ENCODE data around the gene TMEM143. TPM values are rescaled to one million over a fixed set of nuclear protein-coding genes. Genes with fewer than 3 reads are reported as not detected.

The TMEM143 gene
- total RNA-seq, 1 experiment from 2014 or later, result 24.8 TPM

- Histone ChIP-seq H4K20me1 (ENCODE audit: insufficient read depth) (peaks cover 3% of the 10 kb centered on the region), H3K4me2 (no peak overlapping the region), H3K36me3 (ENCODE audit: low read depth) (no peaks in the 10 kb centered on the region), H3K4me1 (replicated peaks; ENCODE audit: insufficient read depth) (peaks cover 16% of the 10 kb centered on the region), H3K27ac (no peak overlapping the region), H3K4me3 (no peak overlapping the region), H3K9me2 (ENCODE audit: insufficient read depth) (no peaks in the 10 kb centered on the region), H2AFZ (no peak overlapping the region), H3K79me2 (ENCODE audit: low read depth) (peaks cover 32% of the 10 kb centered on the region), H3F3A (ENCODE audit: insufficient read depth, low read depth) (peaks cover 46% of the 10 kb centered on the region), H3K27me3 (ENCODE audit: insufficient read depth, low read depth) (peaks cover 11% of the 10 kb centered on the region), H3K9me3 (ENCODE audit: insufficient read depth, low read depth) (no peaks in the 10 kb centered on the region)
- ChIA-PET POLR2A (ENCODE audit: unreplicated experiment) (no interaction called here), CTCF (interaction anchor here (0.6 kb wide), 1 partner anchor 63 kb away, joined by 9 read pairs; no protein-coding TSS in a partner anchor)
- intact Hi-C loops (cut with micrococcal nuclease; ENCODE audit: unreplicated experiment), result loop anchor here (5.0 kb wide), 1 partner anchor 72 kb away; the partner anchor contains the start of gene CYTH2
- BruUV-seq (replicated peaks), result no TSS peak
- DNase-seq, result no peak
- no peak for TF ChIP-seq EZH2 (IDR thresholded peaks at IDR 0.05; ENCODE audit: low read depth)
- TF ChIP-seq, protein P1, sequence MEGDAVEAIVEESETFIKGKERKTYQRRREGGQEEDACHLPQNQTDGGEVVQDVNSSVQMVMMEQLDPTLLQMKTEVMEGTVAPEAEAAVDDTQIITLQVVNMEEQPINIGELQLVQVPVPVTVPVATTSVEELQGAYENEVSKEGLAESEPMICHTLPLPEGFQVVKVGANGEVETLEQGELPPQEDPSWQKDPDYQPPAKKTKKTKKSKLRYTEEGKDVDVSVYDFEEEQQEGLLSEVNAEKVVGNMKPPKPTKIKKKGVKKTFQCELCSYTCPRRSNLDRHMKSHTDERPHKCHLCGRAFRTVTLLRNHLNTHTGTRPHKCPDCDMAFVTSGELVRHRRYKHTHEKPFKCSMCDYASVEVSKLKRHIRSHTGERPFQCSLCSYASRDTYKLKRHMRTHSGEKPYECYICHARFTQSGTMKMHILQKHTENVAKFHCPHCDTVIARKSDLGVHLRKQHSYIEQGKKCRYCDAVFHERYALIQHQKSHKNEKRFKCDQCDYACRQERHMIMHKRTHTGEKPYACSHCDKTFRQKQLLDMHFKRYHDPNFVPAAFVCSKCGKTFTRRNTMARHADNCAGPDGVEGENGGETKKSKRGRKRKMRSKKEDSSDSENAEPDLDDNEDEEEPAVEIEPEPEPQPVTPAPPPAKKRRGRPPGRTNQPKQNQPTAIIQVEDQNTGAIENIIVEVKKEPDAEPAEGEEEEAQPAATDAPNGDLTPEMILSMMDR (conservative IDR thresholded peaks at IDR 0.05), result no peak
Measured at GRCh38 chr19:48395170-48395455, 31.4 kb upstream of the TMEM143 start.

DNA sequence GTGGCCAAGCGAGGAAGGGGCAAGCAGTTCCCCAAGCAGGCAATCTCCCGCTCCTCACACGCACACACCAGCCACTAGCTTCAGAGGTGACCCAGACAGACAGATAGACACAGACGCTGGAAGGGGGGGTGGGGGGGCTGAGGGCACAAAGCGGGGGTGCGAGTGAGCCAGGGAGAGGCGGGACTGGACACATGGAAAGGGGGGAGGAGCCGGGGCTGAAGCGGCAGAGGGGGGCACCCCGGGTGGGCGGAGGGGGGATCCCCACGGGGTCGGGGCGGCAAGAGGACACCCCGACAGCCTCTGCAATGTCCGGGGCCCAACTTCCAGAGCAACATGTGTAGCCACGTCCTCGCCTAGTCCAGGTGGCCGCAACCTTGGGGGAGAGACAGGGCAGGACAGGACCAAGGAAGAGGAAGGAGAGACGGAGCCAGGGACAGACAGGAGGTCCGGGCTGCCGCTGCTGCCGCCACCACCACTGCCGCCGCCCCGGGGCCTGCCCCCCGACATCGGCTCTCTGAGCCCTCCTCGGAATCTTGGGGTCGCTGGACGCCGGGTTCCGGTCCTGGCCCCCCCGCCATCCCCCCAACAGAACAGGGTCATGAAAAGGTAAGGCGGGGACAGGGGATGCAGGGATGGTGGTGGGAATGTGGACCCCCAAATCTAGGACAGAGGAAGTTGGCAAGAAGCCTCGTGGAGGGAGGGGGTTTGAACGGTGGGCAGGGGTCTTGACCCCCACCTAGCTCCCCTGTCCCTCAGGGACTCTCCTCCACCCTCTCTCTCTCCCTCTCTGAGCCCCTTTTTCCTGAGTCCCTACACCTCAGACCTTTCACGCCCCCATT, 30.8 kb upstream of the TMEM143 start:
- BruUV-seq (replicated peaks), result no TSS peak
- H3K79me2 ChIP-seq (ENCODE audit: low read depth), result peaks cover 31% of the 10 kb centered on the region
- no peak overlapping the region for H3K27ac ChIP-seq
- H3K27me3 ChIP-seq (ENCODE audit: insufficient read depth, low read depth), result peaks cover 11% of the 10 kb centered on the region
- no peaks in the 10 kb centered on the region for H4K20me1 ChIP-seq (ENCODE audit: insufficient read depth)
- intact Hi-C loops (cut with micrococcal nuclease; ENCODE audit: unreplicated experiment), result loop anchor here (5.0 kb wide), 2 partner anchors 73 to 93 kb away; partner anchors contain the start of gene CYTH2
- DNase-seq, result peak in 1 of 2 experiments; percentile 28
- H3K4me1 ChIP-seq (replicated peaks; ENCODE audit: insufficient read depth), result peaks cover 13% of the 10 kb centered on the region
- CTCF ChIA-PET, result no interaction called here
- no peaks in the 10 kb centered on the region for H3K9me2 ChIP-seq (ENCODE audit: insufficient read depth)
- TF ChIP-seq, protein P1 (conservative IDR thresholded peaks at IDR 0.05), result no peak
- TF ChIP-seq EZH2 (IDR thresholded peaks at IDR 0.05; ENCODE audit: low read depth), result no peak
- no peaks in the 10 kb centered on the region for H3K36me3 ChIP-seq (ENCODE audit: low read depth)
- POLR2A ChIA-PET (ENCODE audit: unreplicated experiment), result interaction anchor here (0.5 to 0.7 kb wide), 4 partner anchors 16 to 98 kb away, joined by 3 to 17 read pairs (median 8); partner anchors contain the start of gene SYNGR4
- H3K4me3 ChIP-seq, result no peak overlapping the region
- H3F3A ChIP-seq (ENCODE audit: insufficient read depth, low read depth), result peaks cover 42% of the 10 kb centered on the region
- no peak overlapping the region for H2AFZ ChIP-seq
- H3K4me2 ChIP-seq, result peak overlapping the region; percentile 54; the same call in 1 of the 2 replicates
- no peaks in the 10 kb centered on the region for H3K9me3 ChIP-seq (ENCODE audit: insufficient read depth, low read depth)

- intact Hi-C loops (cut with micrococcal nuclease; ENCODE audit: unreplicated experiment), result loop anchor here (2.0 to 5.0 kb wide), 2 partner anchors 73 to 94 kb away; a partner anchor contains a TSS
Measured at GRCh38 chr19:48393559-48394330, 30.0 kb upstream of the TMEM143 start, which contains the start of gene GRIN2D. Gene GRIN2D (plus strand): TSS chr19:48393668. CDS start chr19:48398393, 4,725 bp downstream.

More at GRCh38 chr19:48393559-48394330, 30.0 kb upstream of the TMEM143 start, which contains the start of gene GRIN2D:
- peaks cover 33% of the 10 kb centered on the region for H3K79me2 ChIP-seq (ENCODE audit: low read depth)
- H3K9me2 ChIP-seq (ENCODE audit: insufficient read depth), result no peaks in the 10 kb centered on the region
- H4K20me1 ChIP-seq (ENCODE audit: insufficient read depth), result no peaks in the 10 kb centered on the region; the same call in 1 of the 2 replicates
- no peak within 1 kb of the TSS for H3K4me3 ChIP-seq
- ChIA-PET POLR2A (ENCODE audit: unreplicated experiment) (interaction anchor here (0.6 to 0.7 kb wide), 5 partner anchors 29 to 163 kb away, joined by 3 to 17 read pairs (median 4); partner anchors contain the start of gene SYNGR4), CTCF (interaction anchor here (0.6 kb wide), 2 partner anchors 8 to 21 kb away, joined by 7 to 10 read pairs; no protein-coding TSS in a partner anchor)
- DNase-seq, result peak in 1 of 2 experiments; percentile 37
- peak within 1 kb of the TSS; percentile 54 for H3K4me2 ChIP-seq
- BruUV-seq (replicated peaks), result no TSS peak
- H3K9me3 ChIP-seq (ENCODE audit: insufficient read depth, low read depth), result no peaks in the 10 kb centered on the region
- peaks cover 11% of the 10 kb centered on the region for H3K27me3 ChIP-seq (ENCODE audit: insufficient read depth, low read depth)
- peaks cover 7% of the 10 kb centered on the region for H3K36me3 ChIP-seq (ENCODE audit: low read depth)
- H3K27ac ChIP-seq, result no peak within 1 kb of the TSS
- H3K4me1 ChIP-seq (replicated peaks; ENCODE audit: insufficient read depth), result peaks cover 13% of the 10 kb centered on the region
- H3F3A ChIP-seq (ENCODE audit: insufficient read depth, low read depth), result peaks cover 43% of the 10 kb centered on the region
- H2AFZ ChIP-seq, result no peak within 1 kb of the TSS
- TF ChIP-seq, protein P1 (conservative IDR thresholded peaks at IDR 0.05), result no peak
- TF ChIP-seq EZH2 (IDR thresholded peaks at IDR 0.05; ENCODE audit: low read depth), result no peak
